ENCODE measurements around the gene MICU2.

- TF ChIP-seq CTCF (conservative IDR thresholded peaks at IDR 0.05 in 1 of 2, IDR thresholded peaks at IDR 0.05 in 1 of 2; ENCODE audit: low read depth in 1 of 2, low read length in 2 of 2): no peak
- TF ChIP-seq EZH2 (IDR thresholded peaks at IDR 0.05; ENCODE audit: low read length, missing control alignments): no peak
These were observed 9.8 kb upstream of the MICU2 start for GRCh38 chr13:21613791-21614190.

Data from fibroblast of lung (primary cell).